Measurements from ENCODE around the gene KLK4. TPM values are rescaled to one million over a fixed set of nuclear protein-coding genes. Genes with fewer than 3 reads are reported as not detected.

The KLK4 gene
- polyA plus RNA-seq, 1 experiment = not detected

- no peaks in the 10 kb centered on the region for H3K36me3 ChIP-seq (ENCODE audit: control insufficient read depth, insufficient read depth, low read length)
- ChIA-PET POLR2A (no interaction called here), CTCF (interaction anchor here (0.6 to 1.2 kb wide), 2 partner anchors 11 to 170 kb away, joined by 3 to 4 read pairs; no protein-coding TSS in a partner anchor)
- H3K4me3 ChIP-seq (ENCODE audit: low read depth, low read length) = no peak overlapping the region
- H3K27me3 ChIP-seq (ENCODE audit: control insufficient read depth, insufficient read depth, low read length) = no peaks in the 10 kb centered on the region
- DNase-seq (ENCODE audit: low read depth) = no peak
- no peak for TF ChIP-seq CTCF (IDR thresholded peaks at IDR 0.05; ENCODE audit: insufficient read depth, low read depth, low read length)
Observed at GRCh38 chr19:50894478-50895356, 16.5 kb downstream of the KLK4 start.

- CTCF ChIA-PET = no interaction called here
- TF ChIP-seq CTCF (IDR thresholded peaks at IDR 0.05; ENCODE audit: insufficient read depth, low read depth, low read length) = 0 out of 2 replicates have a peak, but pooled peaks have one; percentile 6
- POLR2A ChIA-PET = no interaction called here
- no peak overlapping the region for H3K4me3 ChIP-seq (ENCODE audit: low read depth, low read length)
- H3K36me3 ChIP-seq (ENCODE audit: control insufficient read depth, insufficient read depth, low read length) = no peaks in the 10 kb centered on the region
- H3K27me3 ChIP-seq (ENCODE audit: control insufficient read depth, insufficient read depth, low read length) = no peaks in the 10 kb centered on the region
- DNase-seq (ENCODE audit: low read depth) = no peak
Observed at GRCh38 chr19:50893047-50893736, 18.0 kb downstream of the KLK4 start.

GRCh38 chr19:50891253-50891625 is 20.0 kb downstream of the KLK4 start:
- no peaks in the 10 kb centered on the region for H3K36me3 ChIP-seq (ENCODE audit: control insufficient read depth, insufficient read depth, low read length)
- H3K27me3 ChIP-seq (ENCODE audit: control insufficient read depth, insufficient read depth, low read length) = no peaks in the 10 kb centered on the region
- POLR2A ChIA-PET = no interaction called here
- no peak for TF ChIP-seq CTCF (IDR thresholded peaks at IDR 0.05; ENCODE audit: insufficient read depth, low read depth, low read length)
- no peak overlapping the region for H3K4me3 ChIP-seq (ENCODE audit: low read depth, low read length)
- DNase-seq (ENCODE audit: low read depth) = no peak
- CTCF ChIA-PET = no interaction called here

- POLR2A ChIA-PET = no interaction called here
- CTCF ChIA-PET = no interaction called here
- DNase-seq (ENCODE audit: low read depth) = no peak
- Histone ChIP-seq H3K4me3 (ENCODE audit: low read depth, low read length) (no peak overlapping the region), H3K36me3 (ENCODE audit: control insufficient read depth, insufficient read depth, low read length) (no peaks in the 10 kb centered on the region), H3K27me3 (ENCODE audit: control insufficient read depth, insufficient read depth, low read length) (no peaks in the 10 kb centered on the region)
- TF ChIP-seq CTCF (IDR thresholded peaks at IDR 0.05; ENCODE audit: insufficient read depth, low read depth, low read length) = no peak
Observed at GRCh38 chr19:50890422-50891252, 20.6 kb downstream of the KLK4 start.

GRCh38 chr19:50889638-50890037 is 21.6 kb downstream of the KLK4 start:
- ChIA-PET CTCF (no interaction called here), POLR2A (no interaction called here)
- TF ChIP-seq CTCF (IDR thresholded peaks at IDR 0.05; ENCODE audit: insufficient read depth, low read depth, low read length) = no peak
- Histone ChIP-seq H3K36me3 (ENCODE audit: control insufficient read depth, insufficient read depth, low read length) (no peaks in the 10 kb centered on the region), H3K27me3 (ENCODE audit: control insufficient read depth, insufficient read depth, low read length) (no peaks in the 10 kb centered on the region), H3K4me3 (ENCODE audit: low read depth, low read length) (no peak overlapping the region)
- no peak for DNase-seq (ENCODE audit: low read depth)
